Naive B cell (primary cell): ENCODE results near the gene SETD1B. TPM values are rescaled to one million over a fixed set of nuclear protein-coding genes. Genes with fewer than 3 reads are reported as not detected.

Experiments used
- ATAC-seq, 2 donors: fragments of 150-1000 bp; cut with Tn5 transposase; 2 replicates each; pipeline ENCODE4 v1.10.0; 2021; ENCODE audit warnings: low read depth in 2 of 2, mild to moderate bottlenecking in 2 of 2, moderate library complexity in 2 of 2
- DNase-seq: peaks from one replicate; pipeline ENCODE4 v3.0.0; 2022
- H3K27ac Mint-ChIP-seq, 6 donors: one replicate each; pipeline ENCODE4 v1.8.0; 2020 to 2022; ENCODE audit warnings: mild to moderate bottlenecking in 6 of 6, mixed read lengths in 6 of 6, moderate library complexity in 5 of 6, inconsistent platforms in 2 of 6
- H3K27me3 Mint-ChIP-seq, 3 donors: one replicate each; pipeline ENCODE4 v1.8.0; 2021 to 2022; ENCODE audit warnings: mixed read lengths in 3 of 3, mild to moderate bottlenecking in 1 of 3
- H3K36me3 Mint-ChIP-seq, 2 donors: one replicate each; pipeline ENCODE4 v1.8.0; 2020 to 2022; ENCODE audit warnings: mixed read lengths in 2 of 2, inconsistent platforms in 1 of 2, mild to moderate bottlenecking in 1 of 2
- H3K4me1 Mint-ChIP-seq, 3 donors: one replicate each; pipeline ENCODE4 v1.8.0; 2020 to 2022; ENCODE audit warnings: mixed read lengths in 3 of 3, inconsistent platforms in 1 of 3, mild to moderate bottlenecking in 1 of 3, moderate library complexity in 1 of 3
- H3K4me3 Mint-ChIP-seq, 8 donors: one replicate each; pipeline ENCODE4 v1.8.0; 2020 to 2022; ENCODE audit warnings: mild to moderate bottlenecking in 8 of 8, mixed read lengths in 8 of 8, moderate library complexity in 8 of 8, inconsistent platforms in 2 of 8
- H3K9me3 Mint-ChIP-seq, 7 donors: one replicate each; pipeline ENCODE4 v1.8.0; 2020 to 2022; ENCODE audit warnings: mixed read lengths in 7 of 7, mild to moderate bottlenecking in 5 of 7, inconsistent platforms in 2 of 7, moderate library complexity in 1 of 7
- polyA plus RNA-seq, 6 donors: library from polyadenylated mRNA; unstranded; fragments of 300-500 nt; fragmentation: Illumina TruSeq; gene quantifications; one replicate each; pipeline ENCODE4 v1.2.3, GENCODE V29; 2021; ENCODE audit warnings: low read depth in 6 of 6

Gene SETD1B
- polyA plus RNA-seq, 6 donors from 2014 or later = 0.64 to 3.0 (median 0.91) TPM

DNA sequence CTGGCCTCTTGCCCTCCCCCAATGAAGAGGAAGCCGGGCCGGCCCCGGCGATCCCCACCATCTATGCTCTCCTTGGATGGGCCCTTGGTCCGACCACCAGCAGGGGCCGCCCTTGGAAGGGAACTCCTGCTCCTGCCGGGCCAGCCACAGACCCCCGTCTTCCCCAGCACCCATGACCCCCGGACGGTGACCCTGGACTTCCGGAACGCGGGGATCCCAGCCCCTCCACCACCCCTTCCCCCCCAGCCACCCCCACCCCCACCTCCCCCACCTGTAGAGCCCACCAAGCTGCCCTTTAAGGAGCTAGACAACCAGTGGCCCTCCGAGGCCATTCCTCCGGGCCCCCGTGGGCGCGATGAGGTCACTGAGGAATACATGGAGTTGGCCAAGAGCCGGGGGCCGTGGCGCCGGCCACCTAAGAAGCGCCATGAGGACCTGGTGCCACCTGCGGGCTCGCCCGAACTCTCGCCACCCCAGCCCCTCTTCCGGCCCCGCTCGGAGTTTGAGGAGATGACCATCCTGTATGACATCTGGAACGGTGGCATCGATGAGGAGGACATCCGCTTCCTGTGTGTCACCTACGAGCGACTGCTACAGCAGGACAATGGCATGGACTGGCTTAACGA is 19.4 kb downstream of the SETD1B start:
- H3K36me3 Mint-ChIP-seq = peaks cover 0 to 24% of the 10 kb centered on the region in 2 donors
- DNase-seq (no peak), ATAC-seq (no peak)
- H3K4me3 Mint-ChIP-seq = no peak overlapping the region
- no peaks in the 10 kb centered on the region for H3K9me3 Mint-ChIP-seq
- no peaks in the 10 kb centered on the region for H3K27me3 Mint-ChIP-seq
- H3K4me1 Mint-ChIP-seq = peaks cover 0 to 14% (median 4%) of the 10 kb centered on the region in 3 donors
- H3K27ac Mint-ChIP-seq = no peak overlapping the region

- Mint-ChIP-seq H3K36me3 (peaks cover 0 to 29% of the 10 kb centered on the region in 2 donors), H3K9me3 (no peaks in the 10 kb centered on the region), H3K27me3 (no peaks in the 10 kb centered on the region), H3K4me3 (no peak overlapping the region), H3K27ac (peak overlapping the region in 1 of 6 donors; percentile 49), H3K4me1 (peaks cover 4 to 16% (median 7%) of the 10 kb centered on the region in 3 donors)
- DNase-seq = no peak
- no peak for ATAC-seq
These were observed 19.9 kb downstream of the SETD1B start for GRCh38 chr12:121823727-121824115.

- H3K36me3 Mint-ChIP-seq = peaks cover 0 to 31% of the 10 kb centered on the region in 2 donors
- no peak overlapping the region for H3K27ac Mint-ChIP-seq
- no peaks in the 10 kb centered on the region for H3K27me3 Mint-ChIP-seq
- no peaks in the 10 kb centered on the region for H3K9me3 Mint-ChIP-seq
- ATAC-seq = no peak
- DNase-seq = no peak
- no peak overlapping the region for H3K4me3 Mint-ChIP-seq
- H3K4me1 Mint-ChIP-seq = peaks cover 5 to 18% (median 5%) of the 10 kb centered on the region in 3 donors
These were observed 21.3 kb downstream of the SETD1B start for GRCh38 chr12:121825041-121825523.

- DNase-seq (no peak), ATAC-seq (no peak)
- Mint-ChIP-seq H3K4me3 (no peak overlapping the region), H3K4me1 (peaks cover 5 to 22% (median 10%) of the 10 kb centered on the region in 3 donors), H3K36me3 (peaks cover 0 to 38% of the 10 kb centered on the region in 2 donors), H3K9me3 (no peaks in the 10 kb centered on the region), H3K27me3 (no peaks in the 10 kb centered on the region), H3K27ac (peak overlapping the region in 5 of 6 donors; percentile 47 to 76 (median 58))
These were observed 22.7 kb downstream of the SETD1B start for GRCh38 chr12:121826318-121827150.

- Mint-ChIP-seq H3K4me3 (no peak overlapping the region), H3K9me3 (no peaks in the 10 kb centered on the region), H3K27me3 (no peaks in the 10 kb centered on the region), H3K27ac (peak overlapping the region in 2 of 6 donors; percentile 34 to 58), H3K36me3 (peaks cover 0 to 38% of the 10 kb centered on the region in 2 donors), H3K4me1 (peaks cover 5 to 22% (median 13%) of the 10 kb centered on the region in 3 donors)
- ATAC-seq = no peak
- DNase-seq = no peak
These were observed 23.7 kb downstream of the SETD1B start for GRCh38 chr12:121827351-121828099.

- Mint-ChIP-seq H3K36me3 (peaks cover 0 to 38% of the 10 kb centered on the region in 2 donors), H3K4me3 (no peak overlapping the region), H3K9me3 (no peaks in the 10 kb centered on the region), H3K4me1 (peaks cover 5 to 22% (median 16%) of the 10 kb centered on the region in 3 donors), H3K27me3 (no peaks in the 10 kb centered on the region), H3K27ac (peak overlapping the region in 1 of 6 donors; percentile 71)
- ATAC-seq (no peak), DNase-seq (no peak)
These were observed 24.5 kb downstream of the SETD1B start for GRCh38 chr12:121828306-121828705.

DNA sequence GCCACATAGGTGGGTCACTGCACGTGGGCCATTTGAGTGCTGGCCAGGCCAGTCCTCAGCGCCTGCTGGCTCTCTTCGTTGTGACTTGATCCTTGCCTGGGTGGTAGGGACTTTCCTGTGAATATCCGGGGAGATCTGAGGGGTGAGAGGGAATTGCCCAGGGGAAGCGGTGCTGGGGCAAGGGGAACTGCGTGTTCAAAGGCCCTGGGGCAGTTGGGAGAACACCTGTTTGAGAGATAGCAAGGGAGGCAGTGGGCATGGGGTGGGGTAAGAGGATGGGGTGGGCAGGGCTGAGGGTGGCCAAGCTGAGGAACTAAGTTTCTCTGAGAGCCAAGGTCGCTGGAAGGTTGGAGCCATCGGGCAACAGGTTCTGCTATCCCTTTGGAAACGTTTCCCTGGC is 25.0 kb downstream of the SETD1B start:
- H3K27ac Mint-ChIP-seq = peak overlapping the region in 4 of 6 donors; percentile 24 to 71 (median 56)
- DNase-seq (no peak), ATAC-seq (no peak)
- no peaks in the 10 kb centered on the region for H3K9me3 Mint-ChIP-seq
- peaks cover 5 to 22% (median 16%) of the 10 kb centered on the region in 3 donors for H3K4me1 Mint-ChIP-seq
- peaks cover 0 to 38% of the 10 kb centered on the region in 2 donors for H3K36me3 Mint-ChIP-seq
- H3K4me3 Mint-ChIP-seq = peak overlapping the region in 1 of 8 donors; percentile 21
- H3K27me3 Mint-ChIP-seq = no peaks in the 10 kb centered on the region

- no peak overlapping the region for H3K4me3 Mint-ChIP-seq
- DNase-seq (no peak), ATAC-seq (no peak)
- H3K36me3 Mint-ChIP-seq = peaks cover 0 to 38% of the 10 kb centered on the region in 2 donors
- H3K27me3 Mint-ChIP-seq = no peaks in the 10 kb centered on the region
- peaks cover 5 to 22% (median 16%) of the 10 kb centered on the region in 3 donors for H3K4me1 Mint-ChIP-seq
- H3K9me3 Mint-ChIP-seq = no peaks in the 10 kb centered on the region
- peak overlapping the region in 2 of 6 donors; percentile 62 to 67 for H3K27ac Mint-ChIP-seq
These were observed 25.6 kb downstream of the SETD1B start for GRCh38 chr12:121829250-121829918.

DNA sequence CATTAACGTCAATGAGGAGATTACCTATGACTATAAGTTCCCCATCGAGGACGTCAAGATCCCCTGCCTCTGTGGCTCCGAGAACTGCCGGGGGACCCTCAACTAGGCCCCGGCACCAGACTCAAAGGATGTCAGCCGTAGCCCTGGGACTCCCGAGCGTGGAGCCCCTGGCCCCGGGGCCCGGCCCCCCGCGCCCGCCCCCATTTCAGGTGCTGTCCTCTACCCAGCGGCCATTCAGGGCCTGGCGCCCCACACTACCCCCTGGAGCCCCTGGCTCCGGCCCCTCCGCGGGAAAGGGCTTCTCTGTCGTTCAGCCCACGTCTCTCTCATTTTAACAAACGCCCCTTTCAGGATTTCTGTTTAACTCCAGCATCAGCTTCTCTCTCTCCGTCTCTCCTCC is 26.3 kb downstream of the SETD1B start:
- Mint-ChIP-seq H3K36me3 (peaks cover 0 to 38% of the 10 kb centered on the region in 2 donors), H3K9me3 (no peaks in the 10 kb centered on the region), H3K27me3 (no peaks in the 10 kb centered on the region), H3K4me3 (no peak overlapping the region), H3K4me1 (peaks cover 5 to 22% (median 16%) of the 10 kb centered on the region in 3 donors), H3K27ac (no peak overlapping the region)
- no peak for ATAC-seq
- no peak for DNase-seq

DNA sequence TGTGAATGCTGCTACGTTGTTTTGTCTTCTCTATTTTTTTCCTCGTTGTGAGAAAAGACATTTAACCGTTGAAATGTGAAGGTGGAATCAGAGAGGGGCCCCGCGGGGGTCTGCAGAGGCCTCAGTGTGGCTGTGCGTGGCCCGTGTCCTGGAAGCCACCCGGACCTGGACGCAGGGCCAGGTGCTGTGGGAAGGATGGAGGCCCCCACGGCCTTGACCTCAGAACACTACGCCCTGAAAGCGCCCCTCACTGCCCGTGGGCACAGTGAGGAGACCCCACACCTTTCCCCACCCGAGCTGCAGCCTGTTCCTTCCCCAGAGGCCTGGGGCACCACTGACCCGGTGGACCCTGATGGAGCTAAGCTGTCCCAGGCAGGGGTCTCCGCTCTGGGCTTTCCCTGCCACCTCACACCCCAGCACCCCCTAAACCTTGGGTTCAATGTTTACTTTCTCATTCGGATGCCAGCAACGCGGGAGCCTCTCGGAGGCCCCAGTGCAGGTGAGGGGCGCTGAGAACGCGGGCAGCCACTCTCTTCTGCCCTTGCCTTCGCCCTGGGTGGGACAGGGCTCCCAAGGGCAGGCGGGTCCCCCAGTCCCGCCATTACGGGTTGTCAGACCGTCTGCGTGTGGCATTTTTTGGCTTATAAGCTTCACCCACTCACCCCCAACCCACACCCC is 26.9 kb downstream of the SETD1B start:
- H3K36me3 Mint-ChIP-seq = peaks cover 0 to 38% of the 10 kb centered on the region in 2 donors
- ATAC-seq (no peak), DNase-seq (no peak)
- H3K27ac Mint-ChIP-seq = peak overlapping the region in 1 of 6 donors; percentile 94
- H3K4me1 Mint-ChIP-seq = peaks cover 5 to 22% (median 16%) of the 10 kb centered on the region in 3 donors
- no peak overlapping the region for H3K4me3 Mint-ChIP-seq
- H3K9me3 Mint-ChIP-seq = no peaks in the 10 kb centered on the region
- H3K27me3 Mint-ChIP-seq = no peaks in the 10 kb centered on the region

DNA sequence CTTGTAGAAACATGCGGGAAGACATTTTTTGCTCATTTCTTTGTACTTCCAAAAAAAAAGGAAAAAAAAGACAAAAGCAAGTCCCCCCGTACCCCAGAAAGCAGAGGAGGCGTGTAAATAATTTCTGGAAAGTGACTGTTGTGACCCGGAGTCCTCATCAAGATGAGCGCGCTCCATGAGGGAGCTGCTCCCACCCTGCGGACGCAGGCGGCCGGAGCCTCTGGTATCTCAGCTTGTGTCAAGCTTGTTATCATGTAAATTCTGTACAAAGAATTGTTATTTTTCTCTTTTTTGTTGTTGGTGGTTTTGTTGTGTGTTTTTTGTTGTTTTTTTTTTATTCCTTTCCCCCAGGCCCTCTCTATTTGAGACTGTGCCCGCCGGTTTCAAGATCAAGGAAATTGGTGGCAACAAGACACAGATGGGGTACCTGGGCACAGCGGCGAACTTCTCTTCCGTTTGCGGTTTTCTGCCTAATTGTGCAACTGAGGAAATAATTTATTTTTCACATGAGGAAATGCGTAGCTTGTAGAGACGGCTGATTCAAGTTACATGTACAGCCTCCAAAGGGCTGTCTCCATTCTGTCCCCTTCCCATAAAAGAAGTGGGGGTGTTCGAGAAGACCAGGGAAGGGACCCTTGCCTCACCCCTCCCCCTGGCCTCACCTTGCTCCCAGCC is 27.9 kb downstream of the SETD1B start:
- Mint-ChIP-seq H3K9me3 (no peaks in the 10 kb centered on the region), H3K27ac (peak overlapping the region in 1 of 6 donors; percentile 69), H3K4me3 (no peak overlapping the region), H3K36me3 (peaks cover 0 to 29% of the 10 kb centered on the region in 2 donors), H3K27me3 (no peaks in the 10 kb centered on the region), H3K4me1 (peaks cover 5 to 16% (median 16%) of the 10 kb centered on the region in 3 donors)
- DNase-seq = no peak
- no peak for ATAC-seq

GRCh38 chr12:121837680-121838079 is 33.9 kb downstream of the SETD1B start:
- Mint-ChIP-seq H3K27me3 (no peaks in the 10 kb centered on the region), H3K4me3 (peak overlapping the region in 3 of 8 donors; percentile 19 to 24 (median 21)), H3K9me3 (no peaks in the 10 kb centered on the region), H3K27ac (no peak overlapping the region), H3K36me3 (no peaks in the 10 kb centered on the region), H3K4me1 (peaks cover 12 to 18% (median 17%) of the 10 kb centered on the region in 3 donors)
- no peak for ATAC-seq
- no peak for DNase-seq
